Gastrocnemius medialis (tissue), 4 donors: ENCODE measurements around the gene PBRM1. TPM values are rescaled to one million over a fixed set of nuclear protein-coding genes. Genes with fewer than 3 reads are reported as not detected.

ENCODE experiments used
- ATAC-seq, 2 donors: fragments of 150-250 bp; one replicate each; pipeline ENCODE4 v1.9.1; 2016
- DNase-seq, 2 donors: peaks; one replicate each; pipeline ENCODE4 v3.0.0-alpha.2; 2019
- H3K27ac ChIP-seq, 4 donors: fragments of 200-600 bp; sonication (generic); 1 replicate in 1 of 4; 2 replicates in 3 of 4; pipeline ENCODE4 v1.5.1; 2016 to 2018; ENCODE audit warnings: mild to moderate bottlenecking in 2 of 4, moderate library complexity in 1 of 4
- H3K27me3 ChIP-seq, 3 donors: fragments of 200-600 bp; sonication (generic) in 2 of 3; 1 replicate in 1 of 3; 2 replicates in 2 of 3; pipeline versions ENCODE4 v1.5.1 to v1.6.0; 2016 to 2019; ENCODE audit warnings: mild to moderate bottlenecking in 1 of 3, moderate library complexity in 1 of 3
- H3K36me3 ChIP-seq, 2 donors: fragments of 200-600 bp; sonication (generic) in 1 of 2; one replicate each; pipeline ENCODE4 v1.5.1; 2017 to 2018
- H3K4me1 ChIP-seq, 2 donors: fragments of 200-600 bp; sonication (generic) in 1 of 2; one replicate each; pipeline ENCODE4 v1.5.1; 2016 to 2017; ENCODE audit warnings: mild to moderate bottlenecking in 2 of 2
- H3K4me3 ChIP-seq, 4 donors: fragments of 200-600 bp; sonication (generic) in 3 of 4; 1 replicate in 1 of 4; 2 replicates in 3 of 4; pipeline ENCODE4 v1.5.1; 2016 to 2019; ENCODE audit warnings: mild to moderate bottlenecking in 2 of 4
- H3K9me3 ChIP-seq, 3 donors: fragments of 200-600 bp; sonication (generic) in 2 of 3; 1 replicate in 1 of 3; 2 replicates in 2 of 3; pipeline ENCODE4 v1.5.1; 2016 to 2019
- POLR2A ChIP-seq, 2 donors: fragments of 450-650 bp; IDR thresholded peaks; one replicate each; pipeline ENCODE4 v1.6.1; 2017; ENCODE audit warnings: antibody characterized with exemption in 2 of 2, mild to moderate bottlenecking in 2 of 2, moderate library complexity in 2 of 2
- in situ Hi-C, 4 donors: fragments of 200-750 bp; cut with MboI; loops; one replicate each; pipeline versions ENCODE4 v1.15.0 to v1.8.0; 2017; ENCODE audit warnings: low sequenced_read_pairs in 4 of 4
- intact Hi-C: fragments of 100-400 bp; cut with DNase I; formaldehyde crosslinking; loops from one replicate; pipeline ENCODE4 v1.15.1; 2023; ENCODE audit warnings: low total_unique reads
- total RNA-seq, 4 donors: library from RNA; depleted of rRNA; stranded (reverse); fragments of >200 nt; gene quantifications; one replicate each; pipeline versions ENCODE4 v1.1.0 to v1.2.3, GENCODE V29; 2016
- TF ChIP-seq, protein P1 (sequence below), 5 experiments: fragments of 450-650 bp in 3 of 5; fragments of 200-600 bp in 2 of 5; sonication (generic) in 2 of 5; IDR thresholded peaks in 4 of 5; conservative IDR thresholded peaks in 1 of 5; 1 replicate in 4 of 5; 2 replicates in 1 of 5; pipeline ENCODE4 v1.5.1; 2016 to 2019; ENCODE audit warnings: antibody characterized with exemption in 5 of 5, mild to moderate bottlenecking in 3 of 5, moderate library complexity in 3 of 5

The PBRM1 gene
- total RNA-seq, 4 donors from 2014 or later = 22.9 to 45.2 (median 27.5) TPM

DNA sequence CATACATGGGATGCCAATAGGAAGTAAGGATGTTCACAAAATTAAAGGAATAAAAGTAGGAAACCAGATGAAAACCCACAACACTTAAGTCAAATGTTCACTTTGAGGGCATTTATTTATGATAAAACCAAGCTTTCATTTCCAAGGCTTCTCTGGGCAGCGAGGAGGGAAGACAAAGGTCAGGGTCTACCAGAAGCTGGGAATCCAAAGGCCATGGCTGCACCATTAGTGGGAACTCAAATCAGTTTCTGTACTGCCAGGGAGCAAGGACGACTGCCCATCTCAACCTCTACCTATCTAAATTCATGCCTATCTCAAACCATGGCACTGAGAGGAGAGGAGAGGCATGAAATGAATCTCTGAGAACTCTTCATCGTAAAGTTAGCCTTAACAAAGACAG lies 22.6 kb downstream of the PBRM1 start:
- Histone ChIP-seq H3K9me3 (no peaks in the 10 kb centered on the region), H3K36me3 (peaks cover 0 to 82% of the 10 kb centered on the region in 2 donors), H3K4me3 (no peak overlapping the region), H3K4me1 (no peaks in the 10 kb centered on the region), H3K27me3 (no peaks in the 10 kb centered on the region), H3K27ac (no peak overlapping the region)
- intact Hi-C loops (no loop called here), in situ Hi-C loops (no loop called here)
- DNase-seq = no peak
- no peak for TF ChIP-seq POLR2A (IDR thresholded peaks at IDR 0.05)
- TF ChIP-seq, protein P1, sequence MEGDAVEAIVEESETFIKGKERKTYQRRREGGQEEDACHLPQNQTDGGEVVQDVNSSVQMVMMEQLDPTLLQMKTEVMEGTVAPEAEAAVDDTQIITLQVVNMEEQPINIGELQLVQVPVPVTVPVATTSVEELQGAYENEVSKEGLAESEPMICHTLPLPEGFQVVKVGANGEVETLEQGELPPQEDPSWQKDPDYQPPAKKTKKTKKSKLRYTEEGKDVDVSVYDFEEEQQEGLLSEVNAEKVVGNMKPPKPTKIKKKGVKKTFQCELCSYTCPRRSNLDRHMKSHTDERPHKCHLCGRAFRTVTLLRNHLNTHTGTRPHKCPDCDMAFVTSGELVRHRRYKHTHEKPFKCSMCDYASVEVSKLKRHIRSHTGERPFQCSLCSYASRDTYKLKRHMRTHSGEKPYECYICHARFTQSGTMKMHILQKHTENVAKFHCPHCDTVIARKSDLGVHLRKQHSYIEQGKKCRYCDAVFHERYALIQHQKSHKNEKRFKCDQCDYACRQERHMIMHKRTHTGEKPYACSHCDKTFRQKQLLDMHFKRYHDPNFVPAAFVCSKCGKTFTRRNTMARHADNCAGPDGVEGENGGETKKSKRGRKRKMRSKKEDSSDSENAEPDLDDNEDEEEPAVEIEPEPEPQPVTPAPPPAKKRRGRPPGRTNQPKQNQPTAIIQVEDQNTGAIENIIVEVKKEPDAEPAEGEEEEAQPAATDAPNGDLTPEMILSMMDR (IDR thresholded peaks at IDR 0.05 in 4 of 5, conservative IDR thresholded peaks at IDR 0.05 in 1 of 5) = no peak
- ATAC-seq = no peak

DNA sequence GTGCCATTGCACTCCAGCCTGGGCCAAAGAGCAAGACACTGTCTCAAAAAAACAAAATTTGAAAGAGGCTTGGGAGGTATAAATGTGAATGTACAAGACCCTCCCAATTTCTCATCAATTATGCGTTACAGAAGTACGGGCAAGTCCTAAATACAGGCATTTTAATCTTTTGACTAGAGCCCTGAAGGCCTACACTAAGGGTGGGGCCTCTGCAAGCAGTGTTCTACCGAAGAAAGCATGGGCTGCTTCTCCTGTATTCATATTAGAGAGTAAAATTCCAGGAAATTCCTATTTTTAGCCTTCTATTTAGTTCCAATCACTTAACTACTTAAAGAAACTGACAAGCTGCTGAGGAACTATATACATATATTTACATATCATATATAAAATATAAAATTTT lies 25.7 kb downstream of the PBRM1 start:
- ATAC-seq = no peak
- no peaks in the 10 kb centered on the region for H3K4me1 ChIP-seq
- DNase-seq = no peak
- H3K27ac ChIP-seq = no peak overlapping the region
- H3K9me3 ChIP-seq = no peaks in the 10 kb centered on the region
- TF ChIP-seq, protein P1 (IDR thresholded peaks at IDR 0.05 in 4 of 5, conservative IDR thresholded peaks at IDR 0.05 in 1 of 5) = no peak
- no peak for TF ChIP-seq POLR2A (IDR thresholded peaks at IDR 0.05)
- intact Hi-C loops (no loop called here), in situ Hi-C loops (no loop called here)
- no peaks in the 10 kb centered on the region for H3K27me3 ChIP-seq
- H3K36me3 ChIP-seq = peaks cover 2 to 85% of the 10 kb centered on the region in 2 donors
- no peak overlapping the region for H3K4me3 ChIP-seq

DNA sequence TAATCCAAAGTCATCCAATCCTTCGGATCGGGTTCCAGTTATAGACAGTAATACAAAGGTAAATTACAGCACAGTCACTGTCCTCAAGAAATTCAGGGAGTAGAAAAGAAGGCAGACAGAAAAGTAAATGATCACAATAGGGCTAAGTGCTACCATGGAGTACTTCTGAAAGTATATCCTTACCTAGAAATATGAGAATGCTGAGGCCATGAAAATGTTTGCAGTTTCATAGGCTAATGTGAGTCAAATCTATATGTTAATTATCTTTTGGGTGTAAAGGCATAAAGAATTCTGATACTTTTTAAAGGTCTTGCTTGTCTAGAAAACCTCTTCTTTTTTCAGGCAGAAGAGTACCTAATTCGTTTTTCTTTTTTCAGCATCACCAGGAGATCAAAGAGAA lies 29.8 kb downstream of the PBRM1 start:
- no peak for ATAC-seq
- TF ChIP-seq, protein P1 (IDR thresholded peaks at IDR 0.05 in 4 of 5, conservative IDR thresholded peaks at IDR 0.05 in 1 of 5) = no peak
- TF ChIP-seq POLR2A (IDR thresholded peaks at IDR 0.05) = no peak
- in situ Hi-C loops = no loop called here
- H3K27ac ChIP-seq = no peak overlapping the region
- no peaks in the 10 kb centered on the region for H3K27me3 ChIP-seq
- intact Hi-C loops = no loop called here
- H3K4me1 ChIP-seq = no peaks in the 10 kb centered on the region
- no peak for DNase-seq
- H3K4me3 ChIP-seq = no peak overlapping the region
- peaks cover 2 to 95% of the 10 kb centered on the region in 2 donors for H3K36me3 ChIP-seq
- H3K9me3 ChIP-seq = no peaks in the 10 kb centered on the region

DNA sequence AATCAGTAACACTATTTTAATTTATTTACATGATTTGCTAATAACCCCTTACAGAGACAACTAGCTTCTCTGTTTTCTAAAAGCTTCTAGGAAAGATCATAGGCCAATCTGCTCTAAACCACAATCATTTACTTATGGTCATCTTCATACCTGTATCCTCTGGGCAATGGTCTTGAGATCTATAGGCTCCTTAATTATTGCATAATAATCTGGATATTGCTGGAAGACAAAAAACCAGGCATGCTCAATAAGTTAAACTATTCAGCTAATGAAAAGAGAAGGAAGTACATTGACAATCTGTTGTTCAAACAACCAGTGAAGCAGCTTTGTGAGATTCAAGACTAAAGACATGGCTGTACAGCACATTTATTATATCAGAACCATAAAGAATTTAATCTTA lies 34.1 kb downstream of the PBRM1 start:
- DNase-seq (no peak), ATAC-seq (no peak)
- in situ Hi-C loops (no loop called here), intact Hi-C loops (no loop called here)
- H3K27ac ChIP-seq = no peak overlapping the region
- no peak overlapping the region for H3K4me3 ChIP-seq
- H3K27me3 ChIP-seq = no peaks in the 10 kb centered on the region
- no peak for TF ChIP-seq POLR2A (IDR thresholded peaks at IDR 0.05)
- TF ChIP-seq, protein P1 (IDR thresholded peaks at IDR 0.05 in 4 of 5, conservative IDR thresholded peaks at IDR 0.05 in 1 of 5) = no peak
- peaks cover 6 to 91% of the 10 kb centered on the region in 2 donors for H3K36me3 ChIP-seq
- H3K4me1 ChIP-seq = no peaks in the 10 kb centered on the region
- no peaks in the 10 kb centered on the region for H3K9me3 ChIP-seq

DNA sequence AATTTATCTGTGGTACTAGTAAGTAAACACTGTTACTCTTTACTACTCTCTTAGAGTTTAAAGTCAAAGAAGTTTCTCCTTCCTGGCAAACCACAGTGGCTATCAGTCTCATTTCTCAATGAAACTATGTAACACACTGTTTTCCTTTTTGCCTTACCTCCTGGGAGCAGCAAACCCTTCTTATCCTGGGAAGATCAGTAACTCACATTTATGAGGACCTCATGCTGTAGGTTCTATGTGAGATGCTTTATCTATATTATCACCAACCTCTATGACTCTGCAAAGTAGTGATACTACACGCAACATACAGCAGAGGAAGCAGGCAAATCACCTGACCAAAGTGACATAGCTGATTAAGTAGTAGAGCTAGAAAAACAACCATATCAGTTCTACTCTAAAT lies 35.3 kb downstream of the PBRM1 start:
- Histone ChIP-seq H3K4me1 (no peaks in the 10 kb centered on the region), H3K27me3 (no peaks in the 10 kb centered on the region), H3K27ac (no peak overlapping the region), H3K9me3 (no peaks in the 10 kb centered on the region), H3K4me3 (no peak overlapping the region), H3K36me3 (peaks cover 4 to 87% of the 10 kb centered on the region in 2 donors)
- in situ Hi-C loops (no loop called here), intact Hi-C loops (no loop called here)
- ATAC-seq (no peak), DNase-seq (no peak)
- TF ChIP-seq POLR2A (IDR thresholded peaks at IDR 0.05) = no peak
- TF ChIP-seq, protein P1 (IDR thresholded peaks at IDR 0.05 in 4 of 5, conservative IDR thresholded peaks at IDR 0.05 in 1 of 5) = no peak
